ENCODE measurements around the gene FJX1.
"Not testable (repeated sequence)": the region's sequence is repeated elsewhere in the genome, so short reads cannot be mapped to it uniquely, and the experiment has no call there.

Gene FJX1

GRCh38 chr11:35663408-35663702 lies 45.1 kb downstream of the FJX1 start:
- peak overlapping the region in 6 of 7 experiments; percentile 39 to 94 (median 74) for H3K4me3 ChIP-seq (ENCODE audit: control insufficient read depth in 1 of 7, extremely low read depth in 1 of 7, insufficient read depth in 4 of 7, low read depth in 2 of 7, low read length in 6 of 7)
- WGBS (ENCODE audit: insufficient coverage) = 91% methylated on average over 10 of the region's 10 CpGs
- ChIA-PET CTCF (no interaction called here), POLR2A (no interaction called here)
- H3K36me3 ChIP-seq (ENCODE audit: control insufficient read depth in 4 of 4, insufficient read depth in 4 of 4, low read length in 3 of 4) = peaks cover 0 to 24% (median 5%) of the 10 kb centered on the region in 4 experiments
- peak overlapping the region in 1 of 2 experiments; percentile 81 for H3K27ac ChIP-seq (ENCODE audit: insufficient read depth in 1 of 2, low read depth in 1 of 2, low read length in 2 of 2, poor library complexity in 1 of 2, severe bottlenecking in 2 of 2)
- peaks cover 4 to 39% (median 16%) of the 10 kb centered on the region in 5 experiments for H3K9me3 ChIP-seq (ENCODE audit: control extremely low read depth in 1 of 5, control insufficient read depth in 4 of 5, insufficient read depth in 2 of 5, low read depth in 1 of 5, low read length in 4 of 5)
- H3K4me1 ChIP-seq (ENCODE audit: control extremely low read depth in 1 of 4, control insufficient read depth in 4 of 4, insufficient read depth in 4 of 4, low read length in 3 of 4) = peaks cover 3 to 19% (median 16%) of the 10 kb centered on the region in 4 experiments
- peaks cover 0 to 3% (median 0%) of the 10 kb centered on the region in 5 experiments for H3K27me3 ChIP-seq (replicated peaks in 2 of 5; ENCODE audit: control insufficient read depth in 4 of 5, insufficient read depth in 5 of 5, low read length in 4 of 5)
- DNase-seq = no peak

- Histone ChIP-seq H3K27ac (ENCODE audit: insufficient read depth in 1 of 2, low read depth in 1 of 2, low read length in 2 of 2, poor library complexity in 1 of 2, severe bottlenecking in 2 of 2) (no peak overlapping the region), H3K9me3 (ENCODE audit: control extremely low read depth in 1 of 5, control insufficient read depth in 4 of 5, insufficient read depth in 2 of 5, low read depth in 1 of 5, low read length in 4 of 5) (peaks cover 4 to 39% (median 16%) of the 10 kb centered on the region in 5 experiments), H3K36me3 (ENCODE audit: control insufficient read depth in 4 of 4, insufficient read depth in 4 of 4, low read length in 3 of 4) (peaks cover 0 to 24% (median 9%) of the 10 kb centered on the region in 4 experiments), H3K4me1 (ENCODE audit: control extremely low read depth in 1 of 4, control insufficient read depth in 4 of 4, insufficient read depth in 4 of 4, low read length in 3 of 4) (peaks cover 3 to 19% (median 16%) of the 10 kb centered on the region in 4 experiments), H3K27me3 (replicated peaks in 2 of 5; ENCODE audit: control insufficient read depth in 4 of 5, insufficient read depth in 5 of 5, low read length in 4 of 5) (no peaks in the 10 kb centered on the region), H3K4me3 (ENCODE audit: control insufficient read depth in 1 of 7, extremely low read depth in 1 of 7, insufficient read depth in 4 of 7, low read depth in 2 of 7, low read length in 6 of 7) (no peak overlapping the region)
- 100% methylated on average over 2 of the region's 5 CpGs for WGBS (ENCODE audit: insufficient coverage)
- ChIA-PET POLR2A (no interaction called here), CTCF (no interaction called here)
- DNase-seq = peak; percentile 7 to 65 (median 51)
These were observed 46.7 kb downstream of the FJX1 start for GRCh38 chr11:35664977-35665441.

- POLR2A ChIA-PET = no interaction called here
- H3K27me3 ChIP-seq (replicated peaks in 2 of 5; ENCODE audit: control insufficient read depth in 4 of 5, insufficient read depth in 5 of 5, low read length in 4 of 5) = no peaks in the 10 kb centered on the region
- peaks cover 0 to 24% (median 11%) of the 10 kb centered on the region in 4 experiments for H3K36me3 ChIP-seq (ENCODE audit: control insufficient read depth in 4 of 4, insufficient read depth in 4 of 4, low read length in 3 of 4)
- CTCF ChIA-PET = no interaction called here
- no peak for DNase-seq
- H3K4me3 ChIP-seq (ENCODE audit: control insufficient read depth in 1 of 7, extremely low read depth in 1 of 7, insufficient read depth in 4 of 7, low read depth in 2 of 7, low read length in 6 of 7) = no peak overlapping the region
- no peak overlapping the region for H3K27ac ChIP-seq (ENCODE audit: insufficient read depth in 1 of 2, low read depth in 1 of 2, low read length in 2 of 2, poor library complexity in 1 of 2, severe bottlenecking in 2 of 2)
- H3K4me1 ChIP-seq (ENCODE audit: control extremely low read depth in 1 of 4, control insufficient read depth in 4 of 4, insufficient read depth in 4 of 4, low read length in 3 of 4) = peaks cover 1 to 12% (median 11%) of the 10 kb centered on the region in 4 experiments
- no CpG with 5 or more reads among the region's 1 CpG for WGBS (ENCODE audit: insufficient coverage)
- H3K9me3 ChIP-seq (ENCODE audit: control extremely low read depth in 1 of 5, control insufficient read depth in 4 of 5, insufficient read depth in 2 of 5, low read depth in 1 of 5, low read length in 4 of 5) = peaks cover 4 to 39% (median 16%) of the 10 kb centered on the region in 5 experiments
These were observed 49.0 kb downstream of the FJX1 start for GRCh38 chr11:35667257-35667656.

- H3K4me1 ChIP-seq (ENCODE audit: control extremely low read depth in 1 of 4, control insufficient read depth in 4 of 4, insufficient read depth in 4 of 4, low read length in 3 of 4); H3K27me3 ChIP-seq (replicated peaks in 2 of 5; ENCODE audit: control insufficient read depth in 4 of 5, insufficient read depth in 5 of 5, low read length in 4 of 5); DNase-seq; POLR2A ChIA-PET; H3K27ac ChIP-seq (ENCODE audit: insufficient read depth in 1 of 2, low read depth in 1 of 2, low read length in 2 of 2, poor library complexity in 1 of 2, severe bottlenecking in 2 of 2); H3K4me3 ChIP-seq (ENCODE audit: control insufficient read depth in 1 of 7, extremely low read depth in 1 of 7, insufficient read depth in 4 of 7, low read depth in 2 of 7, low read length in 6 of 7): not testable (repeated sequence)
- CTCF ChIA-PET = interaction anchor here (0.6 kb wide), 1 partner anchor 1000 kb away, joined by 3 read pairs; no protein-coding TSS in a partner anchor
- Histone ChIP-seq H3K9me3 (ENCODE audit: control extremely low read depth in 1 of 5, control insufficient read depth in 4 of 5, insufficient read depth in 2 of 5, low read depth in 1 of 5, low read length in 4 of 5) (peaks cover 5 to 37% (median 15%) of the 10 kb centered on the region in 5 experiments), H3K36me3 (ENCODE audit: control insufficient read depth in 4 of 4, insufficient read depth in 4 of 4, low read length in 3 of 4) (peaks cover 0 to 24% (median 11%) of the 10 kb centered on the region in 4 experiments)
- no CpG with 5 or more reads among the region's 3 CpGs for WGBS (ENCODE audit: insufficient coverage)
These were observed 50.1 kb downstream of the FJX1 start for GRCh38 chr11:35668350-35668749.

All from common myeloid progenitor, CD34-positive (primary cell).